Heart left ventricle (tissue), 13 donors: Measurements from ENCODE around the gene POLR2C.

Source experiments
- CTCF ChIP-seq, 12 donors: fragments of 200-600 bp; sonication (generic) in 4 of 12; IDR thresholded peaks; one replicate each; pipeline versions ENCODE4 v1.5.0 to v1.8.0; 2018 to 2022; ENCODE audit warnings: antibody characterized with exemption in 12 of 12, mild to moderate bottlenecking in 5 of 12
- POLR2A ChIP-seq, 2 donors: fragments of 450-650 bp; IDR thresholded peaks; one replicate each; pipeline ENCODE4 v1.6.1; 2017; ENCODE audit warnings: antibody characterized with exemption in 2 of 2, mild to moderate bottlenecking in 2 of 2, moderate library complexity in 2 of 2
- donor health status: ischemic (EF 13 %, LVEDD 7.1; RV severe dilation, severe dysfunction).
- donor health status: DM: no; HTN: yes; CAD: no.
- donor health status: DM: no; HTN: no; CAD: no.
- donor health status: ischemic (EF 25% LVEDD 6.9; RV normal size, moderate dysfunction).
- donor health status: ischemic (EF 25% LVEDD 5.7; RV mildly dilated, moderate dysfunction).
- donor health status: ischemic (EF 35%, LVEDD 5.7; RV mildly dilated, moderate dysfunction).
- donor health status: nonischemic (EF 11% LVEDD 7.7; RV severe dilation, severe dysfunction).
- donor health status: DM: yes; HTN: yes; CAD: no.
- donor health status: PGD.
- donor health status: ischemic (EF 29% LVEDD 5.4; RV normal size, mild dysfunction).
- donor health status: nonischemic (EF 23%, LVEDD 6.1; RV moderate dilation, normal function).

- TF ChIP-seq CTCF (IDR thresholded peaks at IDR 0.05) (no peak), POLR2A (IDR thresholded peaks at IDR 0.05) (no peak)
Measured at GRCh38 chr16:57471852-57472664, 9.6 kb downstream of the POLR2C start.
